EH (cell line): ENCODE results near the gene PPIH.
"Not testable (repeated sequence)": the region's sequence is repeated elsewhere in the genome, so short reads cannot be mapped to it uniquely, and the experiment has no call there.

Source experiments
- DNase-seq: peaks from one replicate; pipeline ENCODE4 v3.0.0-alpha.2; 2015; ENCODE audit warnings: low read depth

Gene PPIH

DNA sequence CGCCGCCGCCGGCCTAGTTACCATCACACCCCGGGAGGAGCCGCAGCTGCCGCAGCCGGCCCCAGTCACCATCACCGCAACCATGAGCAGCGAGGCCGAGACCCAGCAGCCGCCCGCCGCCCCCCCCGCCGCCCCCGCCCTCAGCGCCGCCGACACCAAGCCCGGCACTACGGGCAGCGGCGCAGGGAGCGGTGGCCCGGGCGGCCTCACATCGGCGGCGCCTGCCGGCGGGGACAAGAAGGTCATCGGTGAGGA lies 24.2 kb downstream of the PPIH start:
- not testable (repeated sequence) for DNase-seq

DNA sequence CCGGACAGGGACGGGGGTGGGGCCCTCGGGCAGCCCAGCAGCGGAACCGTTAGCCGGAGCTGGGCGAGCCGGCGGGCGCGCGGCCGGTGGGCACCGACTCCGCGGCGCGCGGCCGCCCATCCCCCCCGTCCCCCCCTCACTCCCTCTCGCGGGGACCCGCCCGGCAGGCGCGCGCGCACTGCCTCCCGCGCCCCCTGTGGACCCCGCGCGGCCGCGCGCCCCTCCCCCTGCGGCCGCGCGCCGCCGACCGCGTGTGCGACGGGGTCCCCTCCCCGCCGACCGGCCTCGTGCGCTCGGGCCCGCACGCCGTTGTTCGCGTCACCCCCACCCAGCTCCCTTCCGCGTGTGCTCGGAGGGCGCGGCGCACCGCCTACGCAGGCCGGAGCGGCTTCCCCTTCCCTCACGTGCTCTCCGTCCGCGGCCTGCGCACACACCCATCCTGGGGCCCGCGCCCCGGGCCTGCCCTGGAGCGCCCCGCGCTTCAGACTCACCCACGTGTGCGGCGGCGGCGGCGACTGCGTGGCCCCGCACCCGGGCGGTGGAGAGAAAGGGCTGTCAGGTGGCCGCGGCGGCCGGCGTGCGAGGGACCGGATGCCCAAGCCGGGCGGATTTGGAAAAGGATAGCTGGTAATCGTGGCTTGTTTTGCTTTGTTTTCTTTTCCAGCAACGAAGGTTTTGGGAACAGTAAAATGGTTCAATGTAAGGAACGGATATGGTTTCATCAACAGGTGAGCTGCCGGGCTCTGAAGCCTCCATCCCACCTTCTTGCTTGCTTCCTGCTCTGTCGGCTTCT lies 24.7 kb downstream of the PPIH start:
- peak; percentile 71 for DNase-seq

DNA sequence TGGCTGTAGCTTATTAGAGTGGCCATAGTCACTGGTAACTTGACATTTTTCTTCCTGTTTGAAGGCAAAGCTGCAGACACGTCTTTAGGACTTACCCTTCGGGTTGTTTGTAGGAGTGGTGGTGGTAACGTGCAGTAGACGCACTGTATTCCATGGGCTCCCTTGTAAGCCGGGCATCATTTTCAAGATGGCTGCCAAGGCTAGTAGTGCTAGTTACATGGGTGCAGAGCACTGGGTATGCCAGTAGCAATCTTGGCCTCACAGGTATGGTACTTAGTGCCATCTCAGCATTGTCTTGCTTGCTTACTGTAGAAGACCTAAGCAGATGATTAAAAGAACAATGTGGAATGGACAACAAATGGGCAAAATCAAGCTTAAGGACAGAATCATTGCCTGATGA lies 25.9 kb downstream of the PPIH start:
- DNase-seq, result peak; percentile 26

DNA sequence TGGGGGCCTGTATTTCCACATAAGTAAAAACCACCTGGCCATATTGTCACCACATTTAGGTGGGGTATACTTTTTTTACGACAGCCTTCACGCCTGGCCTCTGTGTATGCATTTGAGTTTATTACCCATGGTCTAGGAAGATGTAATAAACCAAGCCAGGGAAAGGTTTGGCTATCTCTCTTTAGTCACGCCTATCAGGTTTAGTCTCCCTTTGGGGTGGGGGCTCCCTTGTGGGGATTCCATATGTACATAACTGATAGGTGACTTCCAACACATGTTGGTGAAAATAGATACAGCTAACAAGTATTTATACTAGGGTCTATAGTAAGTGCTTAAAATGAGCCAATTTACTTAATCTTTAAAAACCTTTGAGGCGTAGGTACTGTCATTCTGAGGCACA lies 28.2 kb downstream of the PPIH start:
- no peak for DNase-seq

DNA sequence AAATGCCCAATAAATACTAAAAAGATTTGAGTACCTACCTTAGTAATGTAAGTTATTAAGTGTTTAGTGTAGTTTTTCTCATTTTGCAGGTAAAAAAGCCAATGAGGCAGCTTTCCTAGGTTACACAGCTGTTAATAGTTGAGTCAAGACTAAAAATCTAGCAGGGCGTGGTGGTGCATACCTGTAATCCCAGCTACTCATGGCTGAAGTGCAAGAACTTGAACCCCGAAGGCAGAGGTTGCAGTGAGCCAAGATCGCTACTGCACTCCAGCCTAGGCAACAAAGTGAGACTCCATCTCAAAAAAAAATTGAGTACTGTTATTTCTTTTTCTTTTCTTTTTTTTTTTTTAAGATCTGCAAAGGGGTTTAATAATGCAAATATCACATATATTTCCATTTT lies 31.7 kb downstream of the PPIH start:
- no peak for DNase-seq

DNA sequence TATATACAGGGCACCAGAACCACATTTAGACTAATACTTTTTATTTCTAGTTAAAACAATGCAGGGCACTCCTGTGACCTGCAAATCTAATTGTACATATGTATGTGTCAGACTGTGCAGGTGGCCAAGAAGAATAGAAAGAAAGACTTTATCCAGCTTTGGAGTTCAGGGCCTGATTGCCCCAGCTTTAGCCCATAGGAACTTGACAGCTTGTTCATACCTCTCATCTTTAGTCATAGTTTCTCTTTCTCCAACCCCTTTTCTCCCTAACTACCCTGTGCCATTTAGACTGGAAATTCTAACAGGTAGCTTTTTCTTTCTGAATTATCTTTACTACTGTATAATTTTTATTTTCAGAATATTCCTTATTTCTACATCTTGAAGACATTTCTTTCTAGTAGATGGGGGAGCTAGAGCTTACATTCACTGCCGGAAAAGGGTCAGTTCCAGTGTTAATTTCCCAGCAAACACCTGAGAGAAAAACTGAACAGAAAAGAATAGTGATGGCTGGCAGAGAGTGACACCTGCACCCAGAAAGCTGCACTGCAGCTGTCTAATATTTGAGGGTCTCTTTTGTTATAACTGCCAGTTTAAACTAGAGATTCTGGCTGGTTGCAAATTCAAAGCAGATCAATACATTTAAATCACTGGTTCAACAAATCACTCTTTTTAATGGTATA lies 32.4 kb downstream of the PPIH start:
- DNase-seq, result peak; percentile 9

DNA sequence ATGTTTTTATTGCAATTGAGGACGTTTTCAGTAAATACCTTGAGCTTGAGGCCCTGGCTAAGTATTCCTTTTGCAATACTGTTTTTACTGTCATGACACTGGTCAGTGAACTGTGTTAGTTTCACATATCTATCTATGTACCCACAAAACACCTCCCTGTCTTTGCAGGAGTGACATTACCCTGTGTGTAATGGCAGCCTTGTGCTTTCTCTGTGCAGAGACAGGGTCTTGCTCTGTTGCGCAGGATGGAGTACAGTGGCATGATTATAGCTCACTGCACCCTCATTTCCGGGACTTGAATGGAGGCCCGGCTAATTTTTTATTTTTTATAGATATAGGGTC lies 32.9 kb downstream of the PPIH start:
- DNase-seq, result no peak

DNA sequence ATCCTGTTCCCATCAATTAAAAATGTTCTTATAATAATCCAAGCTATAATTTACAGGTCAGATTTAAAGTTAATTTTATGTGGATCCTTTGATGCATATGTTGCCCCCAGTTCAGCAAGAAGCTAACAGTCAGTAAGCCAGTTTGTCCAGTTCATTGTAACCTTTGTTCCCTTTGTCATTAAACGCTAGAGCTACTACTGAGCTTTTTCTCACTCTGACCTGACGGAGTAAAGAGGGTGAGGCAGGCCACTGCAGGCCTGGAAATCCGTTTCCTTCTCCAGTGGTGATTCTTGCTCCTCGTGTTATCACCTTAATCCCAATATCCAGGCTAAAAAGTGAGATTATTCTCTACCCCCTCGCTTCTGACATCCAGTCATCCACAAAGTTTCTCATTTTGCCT lies 34.2 kb downstream of the PPIH start:
- DNase-seq, result no peak

DNA sequence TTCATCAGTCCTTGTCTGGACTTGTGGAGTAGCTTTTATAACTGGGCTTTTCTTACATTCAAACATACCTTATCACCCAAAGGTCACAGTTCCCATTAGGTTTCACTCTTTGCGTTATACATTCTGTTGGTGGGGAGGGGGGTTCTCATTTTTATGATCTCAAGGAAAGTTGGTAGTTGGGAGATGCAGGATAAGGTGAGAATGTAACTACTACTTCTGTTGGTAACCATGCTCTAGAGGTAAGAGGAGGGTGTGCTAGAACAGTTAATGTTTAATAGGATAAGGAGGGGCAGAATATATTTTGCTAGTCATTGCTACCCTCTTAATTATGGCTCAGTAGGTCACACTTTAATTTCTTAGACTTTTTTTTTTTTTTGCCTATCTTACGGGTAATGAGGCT lies 34.7 kb downstream of the PPIH start:
- DNase-seq, result no peak

DNA sequence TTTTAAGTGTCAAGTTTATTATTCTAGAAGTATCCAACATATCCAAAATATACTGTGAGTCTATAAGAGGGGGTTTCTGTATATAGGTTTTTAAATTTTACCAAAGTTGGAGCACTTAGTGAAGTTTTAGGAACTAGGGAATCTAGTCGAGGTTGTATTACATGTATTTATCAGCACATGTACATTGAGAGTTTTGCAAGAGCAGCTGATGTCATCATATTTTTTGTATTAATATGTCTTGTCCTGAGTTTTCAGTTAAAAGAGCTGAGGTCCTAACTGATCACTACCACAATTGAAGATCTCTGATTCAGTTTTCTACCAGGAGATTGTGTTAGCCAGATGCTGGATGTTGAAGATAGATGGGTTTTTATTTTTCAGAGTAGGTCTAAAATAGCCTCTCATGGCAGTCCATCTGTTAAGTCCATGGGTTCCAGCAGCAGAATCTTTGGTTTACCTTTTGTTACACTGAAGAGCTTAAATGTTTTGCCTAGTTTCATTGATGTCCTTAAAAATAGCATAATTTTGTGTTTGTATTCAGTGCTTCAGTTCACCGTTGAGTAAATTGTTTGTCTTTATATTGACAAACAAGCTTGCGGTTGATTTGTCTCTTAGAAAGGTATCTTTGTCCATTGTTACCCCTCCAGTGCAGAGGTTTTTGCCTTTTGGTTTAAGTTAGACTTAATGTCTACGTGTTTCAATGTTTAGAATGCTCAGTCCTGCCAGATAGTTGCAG lies 40.0 kb downstream of the PPIH start:
- DNase-seq, result no peak

DNA sequence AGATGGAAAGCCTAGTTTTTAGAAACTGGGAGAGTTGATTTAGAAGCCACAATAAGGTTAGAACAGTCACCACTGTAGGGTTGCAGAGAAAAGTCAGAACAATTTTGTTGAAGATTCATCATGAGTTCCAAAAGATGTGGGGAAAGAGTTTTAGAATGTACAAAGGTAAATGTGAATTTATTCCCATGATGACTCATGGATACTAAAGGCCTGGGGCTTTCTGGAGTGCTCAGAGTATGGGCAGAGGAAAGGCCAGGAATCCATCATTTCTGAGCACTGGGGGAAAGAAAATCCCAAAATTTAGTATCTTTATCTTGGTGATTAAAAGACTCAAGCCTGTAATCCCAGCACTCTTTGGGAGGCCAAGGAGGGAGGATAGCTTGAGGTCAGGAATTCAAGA lies 41.8 kb downstream of the PPIH start:
- peak; percentile 21 for DNase-seq

DNA sequence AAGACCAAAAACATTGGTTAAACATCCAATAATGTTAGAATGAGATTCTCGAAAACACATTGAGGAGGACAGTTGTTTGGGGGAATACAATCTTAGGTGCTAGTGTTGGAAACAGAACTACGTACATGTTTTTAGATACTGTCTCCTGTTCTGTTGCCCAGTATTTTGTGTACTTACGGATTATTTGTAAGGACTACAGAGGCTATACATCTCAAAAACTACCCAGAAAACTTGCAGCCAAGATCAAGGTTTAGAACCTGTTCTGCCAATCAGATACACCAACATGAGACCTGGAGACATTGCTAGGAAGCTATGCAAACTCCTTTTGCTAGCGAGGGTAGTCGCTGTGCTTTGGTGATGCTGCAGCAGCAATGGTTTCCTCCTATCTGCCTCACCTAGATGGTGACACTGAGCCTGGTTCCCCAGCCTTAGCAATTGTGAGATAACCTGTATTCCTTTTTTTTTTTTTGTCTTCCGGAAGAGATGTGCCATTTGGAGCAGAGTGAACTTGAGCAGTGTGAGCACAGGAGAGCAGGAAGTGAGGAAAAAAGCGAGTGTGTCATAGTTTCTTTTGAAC lies 45.8 kb downstream of the PPIH start:
- DNase-seq, result no peak

DNA sequence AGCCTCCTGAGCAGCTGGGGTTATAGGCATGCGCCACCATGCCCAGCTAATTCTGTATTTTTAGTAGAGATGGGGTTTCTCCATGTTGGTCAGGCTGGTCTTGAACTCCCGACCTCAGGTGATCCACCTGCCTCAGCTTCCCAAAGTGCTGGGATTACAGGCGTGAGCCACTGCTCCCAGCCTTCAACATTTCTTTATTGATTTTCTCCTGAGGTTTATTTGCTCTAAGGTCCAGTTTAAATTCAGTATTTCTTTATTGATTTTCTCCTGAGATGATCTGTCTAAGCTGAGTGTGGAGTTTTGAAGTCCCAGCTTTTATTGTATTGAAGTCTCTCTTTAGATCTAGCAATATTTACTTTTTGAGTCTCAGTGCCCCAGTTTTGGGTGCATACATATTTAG lies 54.6 kb downstream of the PPIH start:
- DNase-seq, result not testable (repeated sequence)

DNA sequence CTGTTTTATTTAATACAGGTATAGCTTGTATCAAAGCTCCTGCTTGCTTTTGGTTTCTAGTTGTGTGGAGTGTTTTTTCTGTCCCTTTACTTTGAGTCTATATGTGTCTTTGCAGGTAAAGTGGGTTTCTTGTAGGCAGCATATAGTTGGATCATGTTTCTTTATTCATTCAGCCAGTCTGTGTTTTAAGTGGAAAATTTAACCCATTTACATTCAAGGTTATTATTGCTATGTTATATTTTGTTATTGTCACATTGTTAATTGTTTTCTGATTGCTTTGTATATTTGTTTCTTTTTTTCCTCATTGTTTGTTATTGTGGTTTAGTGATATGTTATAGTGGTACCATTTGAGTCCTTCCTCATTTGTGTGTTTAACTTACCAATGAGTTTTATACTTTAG lies 55.1 kb downstream of the PPIH start:
- no peak for DNase-seq

DNA sequence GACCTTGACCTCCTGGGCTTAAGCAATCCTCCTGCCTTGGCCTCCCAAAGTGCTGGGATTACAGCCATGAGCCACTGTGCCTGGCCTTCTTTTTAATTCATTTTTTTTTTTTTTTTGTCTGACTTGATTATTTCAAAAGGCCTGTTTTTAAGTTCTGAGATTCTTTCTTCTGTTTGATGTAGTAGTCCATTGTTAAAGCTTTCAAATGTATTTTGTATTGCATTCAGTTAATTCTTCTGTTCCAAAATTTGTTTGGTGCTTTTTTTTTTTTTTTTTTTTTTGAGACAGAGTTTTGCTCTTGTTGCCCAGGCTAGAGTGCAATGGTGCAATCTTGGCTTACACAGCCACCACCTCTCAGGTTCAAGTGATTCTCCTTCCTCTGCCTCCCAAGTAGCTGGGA lies 56.2 kb downstream of the PPIH start:
- not testable (repeated sequence) for DNase-seq

DNA sequence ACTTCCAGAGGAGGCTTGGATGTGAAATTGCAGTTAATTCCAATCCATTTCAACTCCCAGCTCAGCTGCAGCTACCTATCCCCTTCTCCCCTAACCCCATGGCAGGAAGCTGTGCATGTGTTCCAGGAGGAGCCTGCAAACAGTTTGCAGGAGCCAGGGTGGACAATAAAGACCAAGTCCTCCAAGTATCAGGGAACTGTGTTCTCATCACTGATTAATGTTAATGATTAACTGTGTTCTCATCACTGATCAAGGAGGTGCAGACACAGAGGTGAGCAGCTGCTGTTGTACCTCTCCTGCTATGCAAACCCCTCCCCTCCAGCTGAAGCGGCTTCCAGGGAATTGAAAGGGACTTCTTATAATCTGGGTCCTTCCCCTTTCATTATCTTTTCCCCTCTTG lies 62.6 kb downstream of the PPIH start:
- no peak for DNase-seq

DNA sequence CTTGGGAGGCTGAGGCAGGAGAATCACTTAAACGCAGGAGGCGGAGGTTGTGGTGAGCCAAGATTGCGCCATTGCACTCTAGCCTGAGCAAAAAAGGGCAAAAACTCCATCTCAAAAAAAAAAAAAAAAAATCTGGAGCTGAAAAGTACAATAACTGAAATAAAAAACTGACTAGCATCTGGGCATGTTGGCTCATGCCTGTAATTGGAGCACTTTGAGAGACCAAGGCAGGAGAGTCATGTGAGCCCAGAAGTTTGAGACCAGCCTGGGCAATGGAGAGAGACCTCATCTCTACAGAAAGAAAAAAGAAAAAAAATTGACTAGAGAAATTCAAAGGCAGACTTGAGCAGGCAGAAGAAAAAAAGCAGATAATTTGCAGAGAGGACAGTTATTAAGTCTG lies 63.7 kb downstream of the PPIH start:
- DNase-seq, result no peak

DNA sequence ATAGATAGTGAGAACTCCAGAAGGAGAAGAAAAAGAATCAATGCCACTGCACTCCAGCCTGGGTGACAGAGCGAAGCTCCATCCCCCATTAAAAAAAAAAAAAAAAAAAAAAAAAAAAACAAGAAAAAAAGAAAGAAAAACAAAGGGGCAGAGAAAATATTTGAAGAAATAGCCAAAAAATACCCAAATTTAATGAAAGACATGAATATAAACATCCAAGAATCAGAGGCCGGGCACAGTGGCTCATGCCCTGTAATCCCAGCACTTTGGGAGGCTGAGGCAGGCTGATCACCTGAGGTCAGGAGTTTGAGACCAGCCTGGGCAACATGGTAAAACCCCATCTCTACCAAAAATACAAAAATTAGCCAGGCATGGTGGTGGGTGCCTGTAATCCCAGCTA lies 64.2 kb downstream of the PPIH start:
- not testable (repeated sequence) for DNase-seq

DNA sequence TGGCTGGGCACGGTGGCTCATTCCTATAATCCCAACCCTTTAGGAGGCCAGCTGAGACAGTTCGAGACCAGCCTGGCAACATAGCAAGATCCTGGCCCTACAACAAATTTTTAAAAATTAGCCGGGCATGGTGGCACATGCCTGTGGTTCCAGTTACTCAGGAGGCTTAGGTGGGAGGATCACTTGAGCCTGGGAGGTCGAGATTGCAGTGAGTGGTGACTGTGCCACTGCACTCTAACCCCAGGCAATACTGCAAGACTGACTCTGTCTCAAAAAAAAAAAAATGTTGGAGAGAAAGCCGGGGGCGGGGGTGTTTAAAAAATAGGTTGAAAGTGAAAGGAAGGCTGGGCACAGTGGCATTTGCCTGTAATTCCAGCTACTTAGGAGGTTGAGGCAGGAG lies 65.3 kb downstream of the PPIH start:
- no peak for DNase-seq

DNA sequence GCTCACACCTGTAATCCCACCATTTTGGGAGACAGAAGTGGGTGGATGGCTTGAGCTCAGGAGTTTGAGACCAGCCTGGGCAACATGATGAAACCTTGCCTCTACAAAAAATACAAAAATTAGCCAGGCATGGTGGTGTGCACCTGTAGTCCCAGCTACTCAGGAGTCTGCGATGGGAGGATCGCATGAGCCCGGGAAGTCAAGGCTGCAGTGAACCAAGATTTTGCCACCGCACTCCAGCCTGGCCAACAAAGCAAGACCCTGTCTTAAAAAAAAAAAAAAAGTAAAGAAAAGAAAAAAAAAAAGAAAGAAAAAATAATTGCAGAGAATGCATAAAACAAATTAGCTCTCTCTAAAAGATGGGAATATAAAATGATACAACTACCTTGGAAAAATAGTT lies 67.6 kb downstream of the PPIH start:
- not testable (repeated sequence) for DNase-seq
